HEK293 (cell line): ENCODE results near the gene SCUBE3.
A peak's percentile ranks its signal among the peaks of the same experiment; 100 is the strongest.

Source experiments
- CTCF ChIA-PET: fragments of 350-600 bp; formaldehyde crosslinking; extraction: SDS; loops from one replicate; lab custom pipeline; 2021; ENCODE audit warnings: antibody characterized with exemption; lab: Yijun Ruan, JAX
- POLR2A ChIA-PET: fragments of 300-600 bp; formaldehyde crosslinking; extraction: SDS; loops from one replicate; lab custom pipeline; 2020; ENCODE audit warnings: antibody characterized with exemption, inconsistent platforms; lab: Yijun Ruan, JAX
- H3K27ac ChIP-seq: fragments of 200-500 bp; sonication (Bioruptor generic); 2 replicates; pipeline ENCODE4 v1.5.1; 2014; ENCODE audit warnings: low read depth, low read length, control low read depth, inconsistent platforms; ENCODE audit errors: extremely low read depth
- H3K36me3 ChIP-seq, 2 experiments: fragments of 200-500 bp in 1 of 2; sonication (Bioruptor generic) in 1 of 2; 1 replicate in 1 of 2; 2 replicates in 1 of 2; pipeline ENCODE4 v1.5.1; 2014 to 2017; ENCODE audit warnings: inconsistent platforms in 2 of 2, low read length in 2 of 2; ENCODE audit not compliant: control insufficient read depth in 2 of 2, insufficient read depth in 1 of 2
- H3K4me1 ChIP-seq: fragments of 200-500 bp; sonication (Bioruptor generic); 2 replicates; pipeline ENCODE4 v1.5.1; 2014; ENCODE audit warnings: mild to moderate bottlenecking, low read length, inconsistent platforms; ENCODE audit not compliant: control insufficient read depth, insufficient read depth
- H3K4me3 ChIP-seq: 2 replicates; pipeline ENCODE4 v1.5.1; 2011; ENCODE audit warnings: low read depth, mild to moderate bottlenecking, control low read depth, low read length, moderate library complexity
- H3K9me3 ChIP-seq: fragments of 200-500 bp; sonication (Bioruptor generic); 2 replicates; pipeline ENCODE4 v1.5.1; 2014; ENCODE audit warnings: low read depth, low read length, inconsistent platforms; ENCODE audit not compliant: control insufficient read depth, insufficient read depth
- BCL11A ChIP-seq: fragments of 450-650 bp; formaldehyde crosslinking; IDR thresholded peaks from 2 replicates; pipeline ENCODE4 v1.5.1; 2016; ENCODE audit warnings: low read depth, missing biosample characterization, missing genetic modification characterization
- GLIS2 ChIP-seq: fragments of 450-650 bp; formaldehyde crosslinking; IDR thresholded peaks from 2 replicates; pipeline ENCODE4 v1.5.1; 2016; ENCODE audit warnings: missing biosample characterization, missing genetic modification characterization
- KLF1 ChIP-seq: fragments of 450-650 bp; formaldehyde crosslinking; IDR thresholded peaks from 2 replicates; pipeline ENCODE4 v1.5.1; 2016; ENCODE audit warnings: missing biosample characterization, missing genetic modification characterization
- PRDM10 ChIP-seq: fragments of 450-650 bp; formaldehyde crosslinking; IDR thresholded peaks from 2 replicates; pipeline ENCODE4 v1.5.1; 2016; ENCODE audit warnings: missing biosample characterization, missing genetic modification characterization
- WT1 ChIP-seq: fragments of 450-650 bp; formaldehyde crosslinking; IDR thresholded peaks from 2 replicates; pipeline ENCODE4 v1.5.1; 2016; ENCODE audit warnings: missing biosample characterization, missing genetic modification characterization
- YY2 ChIP-seq: fragments of 450-650 bp; formaldehyde crosslinking; IDR thresholded peaks from 2 replicates; pipeline ENCODE4 v1.5.1; 2016; ENCODE audit warnings: missing biosample characterization, missing genetic modification characterization
- ZBTB10 ChIP-seq: fragments of 450-650 bp; formaldehyde crosslinking; IDR thresholded peaks from 2 replicates; pipeline ENCODE4 v1.5.1; 2016; ENCODE audit warnings: missing biosample characterization, missing genetic modification characterization
- ZBTB17 ChIP-seq: fragments of 450-650 bp; formaldehyde crosslinking; IDR thresholded peaks from 2 replicates; pipeline ENCODE4 v1.5.1; 2016; ENCODE audit warnings: missing biosample characterization, missing genetic modification characterization
- ZBTB7A ChIP-seq: fragments of 450-650 bp; formaldehyde crosslinking; IDR thresholded peaks from 2 replicates; pipeline ENCODE4 v1.5.1; 2016; ENCODE audit warnings: low read depth, missing biosample characterization, missing genetic modification characterization
- ZFHX2 ChIP-seq: fragments of 450-650 bp; formaldehyde crosslinking; conservative IDR thresholded peaks from 2 replicates; pipeline ENCODE4 v1.5.1; 2016; ENCODE audit warnings: missing biosample characterization, missing genetic modification characterization
- ZNF266 ChIP-seq: fragments of 450-650 bp; formaldehyde crosslinking; IDR thresholded peaks from 2 replicates; pipeline ENCODE4 v1.5.1; 2016; ENCODE audit warnings: missing biosample characterization, missing genetic modification characterization, low read depth
- ZNF324 ChIP-seq: fragments of 450-650 bp; formaldehyde crosslinking; IDR thresholded peaks from 2 replicates; pipeline ENCODE4 v1.5.1; 2016; ENCODE audit warnings: missing biosample characterization, missing genetic modification characterization
- ZNF394 ChIP-seq: fragments of 450-650 bp; formaldehyde crosslinking; IDR thresholded peaks from 2 replicates; pipeline ENCODE4 v1.5.1; 2016; ENCODE audit warnings: missing biosample characterization, missing genetic modification characterization, mild to moderate bottlenecking, moderate library complexity, borderline replicate concordance
- ZNF501 ChIP-seq: fragments of 450-650 bp; formaldehyde crosslinking; IDR thresholded peaks from 2 replicates; pipeline ENCODE4 v1.5.1; 2016; ENCODE audit warnings: missing biosample characterization, missing genetic modification characterization
- ZNF560 ChIP-seq: fragments of 450-650 bp; formaldehyde crosslinking; IDR thresholded peaks from 2 replicates; pipeline ENCODE4 v1.5.1; 2017; ENCODE audit warnings: missing biosample characterization, missing genetic modification characterization, borderline replicate concordance
- ZNF626 ChIP-seq: fragments of 450-650 bp; sonication (Bioruptor Pico); formaldehyde crosslinking; IDR thresholded peaks from 2 replicates; pipeline ENCODE4 v1.5.1; 2018; ENCODE audit warnings: missing biosample characterization, missing genetic modification characterization, inconsistent platforms
- ZNF830 ChIP-seq: fragments of 450-650 bp; IDR thresholded peaks from 2 replicates; pipeline ENCODE4 v1.5.0; 2018; ENCODE audit warnings: missing biosample characterization, missing genetic modification characterization, low read depth, mild to moderate bottlenecking, moderate library complexity
- ZNF837 ChIP-seq: fragments of 450-650 bp; formaldehyde crosslinking; IDR thresholded peaks from 2 replicates; pipeline ENCODE4 v1.5.1; 2016; ENCODE audit warnings: missing biosample characterization, missing genetic modification characterization
- ZSCAN30 ChIP-seq: fragments of 450-650 bp; IDR thresholded peaks from 2 replicates; pipeline ENCODE4 v1.5.1; 2018; ENCODE audit warnings: missing biosample characterization, mild to moderate bottlenecking, missing genetic modification characterization, moderate library complexity

Gene SCUBE3

DNA sequence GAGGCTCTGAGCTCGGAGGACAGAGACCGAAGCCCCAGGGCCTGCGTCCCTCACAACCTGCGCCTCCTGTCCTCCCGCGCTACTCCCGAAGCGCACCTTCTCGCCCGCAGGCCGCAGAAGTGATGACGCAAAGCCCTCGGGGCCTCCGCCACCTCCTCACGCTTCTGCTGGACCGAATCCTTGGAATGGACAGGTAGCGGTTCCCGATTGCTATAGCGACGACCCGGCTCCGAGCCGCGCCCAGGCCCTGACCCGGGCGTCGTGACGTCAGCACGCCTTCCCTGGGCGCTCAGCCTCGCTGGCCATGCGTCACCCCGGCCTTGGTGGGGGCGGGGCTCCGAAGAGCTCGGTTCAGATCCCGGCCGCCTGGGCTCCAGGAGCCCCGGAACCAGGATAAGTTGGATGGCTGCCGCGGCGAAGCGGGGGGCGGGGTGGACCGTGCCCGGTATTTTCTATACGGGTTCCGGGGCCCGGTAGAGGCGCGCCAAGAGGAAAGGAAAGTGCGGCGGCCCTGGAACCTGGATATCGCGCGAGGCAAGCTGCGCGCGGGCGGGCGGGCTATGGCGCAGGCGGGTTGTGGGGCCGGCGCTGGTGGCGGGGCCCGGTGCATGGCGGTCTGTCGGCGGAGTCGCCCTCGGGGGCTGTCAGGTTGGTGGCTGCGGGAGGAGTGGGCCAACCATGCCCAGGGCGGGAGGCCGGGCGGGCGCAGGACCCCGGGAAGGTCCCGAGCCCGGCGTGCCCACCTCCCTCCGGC, 45.6 kb downstream of the SCUBE3 start, which contains the start of gene ZNF76 (continued):
- TF ChIP-seq PRDM10 (tag by site-specific recombination), result peak; percentile 73
- peak; percentile 98 for TF ChIP-seq ZNF394 (tag by site-specific recombination)
- no peak for TF ChIP-seq ZNF560 (tag by site-specific recombination)
- TF ChIP-seq ZNF626 (tag by site-specific recombination), result no peak; the same call in 1 of the 2 replicates
- peak; percentile 92 for TF ChIP-seq YY2
- TF ChIP-seq ZSCAN30, result peak; percentile 98
- peak; percentile 88 for TF ChIP-seq ZBTB7A (tag by site-specific recombination)
- no peak for TF ChIP-seq ZNF266 (tag by site-specific recombination)
- TF ChIP-seq ZNF501 (tag by site-specific recombination), result peak; percentile 86
- TF ChIP-seq GLIS2 (tag by site-specific recombination), result peak; percentile 95

GRCh38 chr6:35259948-35260590, 46.3 kb downstream of the SCUBE3 start:
- Histone ChIP-seq H3K27ac (peak overlapping the region; percentile 85), H3K36me3 (no peaks in the 10 kb centered on the region), H3K9me3 (no peaks in the 10 kb centered on the region), H3K4me3 (peak overlapping the region; percentile 76), H3K4me1 (peaks cover 3% of the 10 kb centered on the region; the same call in 1 of the 2 replicates)
- POLR2A ChIA-PET, result interaction anchor here (0.8 to 2.1 kb wide), 30 partner anchors 8 to 834 kb away, joined by 3 to 24 read pairs (median 5); partner anchors contain the start of genes FANCE, RPL10A, RPS10 and SCUBE3
- TF ChIP-seq ZNF837 (tag by site-specific recombination) (no peak), ZBTB10 (tag by site-specific recombination) (peak; percentile 85; the same call in 1 of the 2 replicates), BCL11A (0 out of 2 replicates have a peak, but pooled peaks have one; percentile 63), ZNF324 (tag by site-specific recombination) (0 out of 2 replicates have a peak, but pooled peaks have one; percentile 39), ZFHX2 (tag by site-specific recombination) (no peak), KLF1 (tag by site-specific recombination) (peak; percentile 66), ZNF830 (tag by site-specific recombination) (no peak), ZBTB17 (peak; percentile 55), WT1 (tag by site-specific recombination) (0 out of 2 replicates have a peak, but pooled peaks have one; percentile 11)
- CTCF ChIA-PET, result interaction anchor here (0.5 to 5.7 kb wide), 4 partner anchors 9 to 189 kb away, joined by 3 to 64 read pairs (median 4); no protein-coding TSS in a partner anchor
